HG03354 (cell line): Measurements from ENCODE around the gene CNTN4.

Source experiments
- ATAC-seq: cut with Tn5 transposase; IDR thresholded peaks from one replicate; pipeline ENCODE4 v1.9.1; 2021; ENCODE audit warnings: mild to moderate bottlenecking; ENCODE audit not compliant: unreplicated experiment, poor library complexity, severe bottlenecking

Gene CNTN4

GRCh38 chr3:3089017-3089416, 990.4 kb downstream of the CNTN4 start:
- ATAC-seq, result peak; percentile 99

- no peak for ATAC-seq
Measured at GRCh38 chr3:3097958-3098357, 999.3 kb downstream of the CNTN4 start.

- ATAC-seq, result no peak
Measured at GRCh38 chr3:3101660-3102458, 1003.2 kb downstream of the CNTN4 start.

DNA sequence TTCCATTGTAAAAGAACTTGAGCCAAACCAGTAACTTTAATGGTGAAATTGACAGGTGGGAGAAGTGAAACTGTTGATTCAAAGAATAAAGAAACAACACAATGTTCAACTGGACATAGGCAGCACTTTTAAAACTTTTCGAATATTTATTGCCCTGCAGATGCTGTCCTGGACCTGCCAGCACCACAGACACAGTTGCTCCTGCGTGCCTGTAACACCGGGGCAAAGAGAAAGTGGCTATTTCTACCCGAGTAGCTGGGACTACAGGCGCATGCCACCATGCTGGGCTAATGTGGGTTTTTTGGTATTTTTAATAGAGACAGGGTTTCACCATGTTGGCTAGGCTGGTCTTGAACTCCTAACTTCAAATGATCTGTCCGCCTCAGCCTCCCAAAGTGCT, 1004.1 kb downstream of the CNTN4 start:
- ATAC-seq, result no peak

DNA sequence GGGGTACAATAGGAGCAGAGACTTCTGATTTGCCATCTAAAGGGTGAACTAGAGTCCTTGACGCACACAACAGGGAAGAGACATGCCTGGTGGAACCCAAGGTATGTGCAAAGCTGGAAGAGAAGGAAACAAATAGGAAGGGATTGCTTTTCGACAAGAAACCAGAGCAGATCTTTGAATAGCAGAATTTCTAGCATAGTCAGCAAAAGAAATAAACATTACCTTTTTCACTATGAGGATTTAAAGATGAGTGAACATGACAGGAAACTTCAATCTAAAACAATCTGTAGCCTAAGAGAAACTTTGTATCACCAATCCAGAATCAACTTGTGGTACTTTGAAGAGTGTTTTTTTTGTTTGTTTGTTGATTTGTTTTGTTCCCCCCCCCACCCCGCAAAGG, 1006.6 kb downstream of the CNTN4 start:
- no peak for ATAC-seq

DNA sequence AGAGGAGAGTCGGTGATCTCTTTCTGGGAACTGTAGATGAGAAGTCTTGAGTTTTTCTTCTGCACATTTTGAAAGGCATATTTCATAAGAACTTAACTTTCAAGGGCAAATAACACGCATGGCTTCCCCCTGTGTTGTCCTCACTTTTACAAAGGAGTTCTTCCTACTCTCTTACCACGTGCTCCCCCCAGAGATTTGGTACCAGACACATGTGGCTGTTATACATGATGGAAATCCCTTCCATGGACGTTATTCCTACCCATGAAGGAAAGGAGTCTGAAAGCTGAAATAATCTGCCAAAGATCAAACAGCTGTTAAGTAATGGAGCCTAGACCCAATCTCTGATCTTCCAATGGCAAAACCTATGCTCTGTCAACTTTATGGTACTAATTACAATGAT, 1007.1 kb downstream of the CNTN4 start:
- ATAC-seq, result no peak

- no peak for ATAC-seq
Measured at GRCh38 chr3:3107181-3107580, 1008.5 kb downstream of the CNTN4 start.
